Large intestine (tissue), 3 donors: Measurements from ENCODE around the gene CPEB4. TPM values are rescaled to one million over a fixed set of nuclear protein-coding genes. Genes with fewer than 3 reads are reported as not detected.

Source experiments
- DNase-seq, 2 donors: peaks; one replicate each; pipeline versions ENCODE4 v3.0.0 to v3.0.0-alpha.2; 2013
- H3K27ac ChIP-seq: one replicate; pipeline ENCODE4 v1.5.1; 2013; ENCODE audit warnings: low read length
- H3K27me3 ChIP-seq: 2 replicates; pipeline ENCODE4 v1.6.1; 2013; ENCODE audit warnings: low read length; ENCODE audit not compliant: control insufficient read depth, insufficient read depth
- H3K36me3 ChIP-seq: 2 replicates; pipeline ENCODE4 v1.6.1; 2013; ENCODE audit warnings: low read length; ENCODE audit not compliant: control insufficient read depth, insufficient read depth
- H3K4me1 ChIP-seq: one replicate; pipeline ENCODE4 v1.6.1; 2013; ENCODE audit warnings: low read length; ENCODE audit not compliant: control insufficient read depth, insufficient read depth
- H3K4me3 ChIP-seq: one replicate; pipeline ENCODE4 v1.5.1; 2013; ENCODE audit warnings: low read length
- H3K9me3 ChIP-seq: one replicate; pipeline ENCODE4 v1.6.1; 2013; ENCODE audit warnings: mild to moderate bottlenecking, low read depth, low read length, moderate library complexity; ENCODE audit not compliant: control insufficient read depth
- WGBS: methylation state at CpG from one replicate; pipeline ENCODE4 v1.1.5; 2013; ENCODE audit warnings: low lambda C conversion rate; ENCODE audit not compliant: insufficient coverage; 5-methylcytosine and 5-hydroxymethylcytosine counted together
- polyA plus RNA-seq: library from polyadenylated mRNA; unstranded; fragments of 120-200 nt; gene quantifications from one replicate; pipeline ENCODE4 v1.2.1, GENCODE V29; 2013

CPEB4 gene
- polyA plus RNA-seq, 1 donor, result 46.6 TPM

GRCh38 chr5:173945160-173945559, 57.0 kb downstream of the CPEB4 start:
- no CpG with 5 or more reads among the region's 2 CpGs for WGBS
- Histone ChIP-seq H3K27me3 (no peaks in the 10 kb centered on the region), H3K9me3 (no peaks in the 10 kb centered on the region), H3K36me3 (peaks cover 15% of the 10 kb centered on the region), H3K27ac (peak overlapping the region; percentile 42), H3K4me3 (no peak overlapping the region), H3K4me1 (peaks cover 58% of the 10 kb centered on the region)
- no peak for DNase-seq

DNA sequence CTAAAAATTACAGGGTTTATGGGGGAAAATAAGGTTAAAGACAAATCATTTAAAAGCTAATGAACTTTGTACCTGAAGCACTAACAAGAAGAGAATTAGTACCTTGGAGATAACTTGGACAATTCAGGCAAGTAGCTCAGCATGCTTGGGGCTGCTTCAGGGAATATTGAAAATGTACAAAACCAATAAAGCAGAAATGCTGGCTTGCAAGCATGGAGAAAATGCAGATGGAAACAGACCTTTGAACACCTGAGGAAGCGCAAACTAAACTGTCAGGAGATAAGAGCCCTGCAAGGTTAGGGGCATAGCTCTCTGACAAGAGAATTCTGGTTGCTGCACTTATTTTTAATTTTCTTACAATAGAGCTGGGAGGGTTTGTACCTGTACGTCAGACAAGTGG, 58.2 kb downstream of the CPEB4 start:
- Histone ChIP-seq H3K9me3 (no peaks in the 10 kb centered on the region), H3K27ac (peak overlapping the region; percentile 85), H3K27me3 (no peaks in the 10 kb centered on the region), H3K4me1 (peaks cover 58% of the 10 kb centered on the region), H3K4me3 (no peak overlapping the region), H3K36me3 (peaks cover 22% of the 10 kb centered on the region)
- peak; percentile 67 to 89 for DNase-seq
- no CpG with 5 or more reads among the region's 2 CpGs for WGBS

DNA sequence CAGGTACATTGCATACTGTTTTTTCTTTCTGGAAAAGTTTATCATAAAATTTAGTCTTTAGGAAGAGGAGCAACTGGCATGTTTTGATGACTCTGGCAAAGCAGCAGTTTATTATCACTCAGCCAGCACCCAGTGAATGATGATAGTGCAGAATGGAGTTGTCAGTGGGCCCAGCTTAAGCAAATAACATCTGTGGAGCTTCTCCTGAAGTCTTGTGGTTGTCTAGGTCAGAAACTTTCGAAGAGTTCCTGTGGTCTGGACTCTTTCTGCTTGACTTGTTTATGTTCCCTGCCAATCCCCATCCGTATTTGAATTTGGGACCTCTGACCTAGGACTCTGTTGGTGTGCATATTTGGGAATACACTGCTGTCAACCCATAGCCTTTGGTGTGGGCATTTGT, 62.7 kb downstream of the CPEB4 start:
- WGBS, result no CpG with 5 or more reads among the region's 2 CpGs
- H3K27me3 ChIP-seq, result no peaks in the 10 kb centered on the region
- H3K36me3 ChIP-seq, result peaks cover 47% of the 10 kb centered on the region
- H3K9me3 ChIP-seq, result no peaks in the 10 kb centered on the region
- H3K4me3 ChIP-seq, result no peak overlapping the region
- no peak for DNase-seq
- peaks cover 38% of the 10 kb centered on the region for H3K4me1 ChIP-seq
- no peak overlapping the region for H3K27ac ChIP-seq

DNA sequence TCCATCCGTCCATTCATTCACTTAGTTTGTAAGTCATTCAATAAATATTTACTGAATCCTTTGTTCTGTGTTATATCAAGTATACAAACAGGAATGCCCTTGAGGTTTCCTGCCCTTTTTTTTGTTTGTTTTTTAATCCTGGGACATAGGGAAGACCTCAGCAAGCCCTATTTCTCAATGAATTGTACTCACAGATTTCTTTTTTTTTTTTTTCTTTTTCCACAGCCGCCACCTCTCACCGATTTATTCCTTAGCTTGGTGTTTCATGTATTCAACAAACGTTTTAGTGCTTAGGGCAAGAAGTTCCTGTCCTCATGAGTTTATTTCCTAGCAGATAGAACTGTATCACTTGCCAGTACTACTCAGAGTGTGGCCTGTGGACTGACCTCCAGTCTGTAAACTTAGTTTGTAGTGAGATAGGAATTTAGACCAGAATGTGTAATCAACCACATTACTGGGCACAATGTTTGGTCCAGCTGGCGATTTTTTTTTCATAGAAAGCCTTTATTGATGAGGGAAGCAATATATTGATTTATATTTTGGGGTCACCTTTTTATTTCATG, 65.5 kb downstream of the CPEB4 start:
- Histone ChIP-seq H3K36me3 (peaks cover 48% of the 10 kb centered on the region), H3K27me3 (no peaks in the 10 kb centered on the region), H3K4me3 (no peak overlapping the region), H3K27ac (peak overlapping the region; percentile 60), H3K9me3 (no peaks in the 10 kb centered on the region), H3K4me1 (peaks cover 28% of the 10 kb centered on the region)
- DNase-seq, result peak in 1 of 2 donors; percentile 17
- 88% methylated on average over 1 of the region's 5 CpGs for WGBS

DNA sequence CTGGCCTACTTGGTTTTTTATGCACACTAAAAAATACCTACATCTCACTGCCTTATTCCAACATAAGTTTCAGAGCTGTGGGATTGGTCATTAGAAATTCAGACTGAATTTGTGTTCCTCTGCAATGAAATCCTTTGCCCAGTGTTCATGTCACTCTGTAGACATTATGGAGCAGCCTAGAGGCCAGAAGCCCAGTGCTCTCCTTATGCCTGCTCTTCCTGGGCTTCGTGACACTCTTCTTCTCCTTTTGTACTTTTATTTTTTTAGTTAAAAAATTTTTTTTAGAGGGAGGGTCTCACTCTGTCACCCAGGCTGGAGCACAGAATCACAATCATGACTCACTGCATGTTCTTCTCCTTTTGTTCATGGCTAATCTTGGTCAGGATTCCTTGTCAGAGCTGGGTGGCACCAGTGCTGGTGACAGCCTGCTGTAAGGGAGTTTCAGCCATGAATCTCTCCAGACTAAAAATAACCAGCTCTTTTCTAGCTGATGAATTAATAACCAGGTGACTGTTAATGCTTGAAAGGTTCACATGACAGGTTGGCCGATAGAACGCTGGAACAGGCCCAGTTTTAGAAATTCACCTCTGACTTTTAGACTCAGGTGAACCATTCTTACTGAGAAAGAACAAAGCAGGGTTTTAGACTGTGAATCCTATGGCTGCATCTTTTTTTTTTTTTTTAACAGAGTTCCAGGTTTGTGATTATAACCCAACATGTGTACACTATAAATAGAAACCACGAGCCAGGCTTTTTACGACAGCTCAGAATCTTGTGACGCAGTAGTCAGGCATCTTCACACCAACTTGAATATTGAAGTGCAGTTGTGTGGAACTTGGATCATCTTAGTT, 66.7 kb downstream of the CPEB4 start:
- H3K4me3 ChIP-seq, result no peak overlapping the region
- no peaks in the 10 kb centered on the region for H3K9me3 ChIP-seq
- DNase-seq, result peak; percentile 76 to 84
- WGBS, result no CpG with 5 or more reads among the region's 6 CpGs
- H3K36me3 ChIP-seq, result peaks cover 45% of the 10 kb centered on the region
- H3K4me1 ChIP-seq, result peaks cover 28% of the 10 kb centered on the region
- H3K27me3 ChIP-seq, result no peaks in the 10 kb centered on the region
- peak overlapping the region; percentile 60 for H3K27ac ChIP-seq

GRCh38 chr5:173960986-173961385, 72.8 kb downstream of the CPEB4 start:
- Histone ChIP-seq H3K27ac (no peak overlapping the region), H3K4me1 (peaks cover 9% of the 10 kb centered on the region), H3K27me3 (no peaks in the 10 kb centered on the region), H3K9me3 (no peaks in the 10 kb centered on the region), H3K4me3 (no peak overlapping the region), H3K36me3 (peaks cover 9% of the 10 kb centered on the region)
- no CpG with 5 or more reads among the region's 2 CpGs for WGBS
- no peak for DNase-seq

GRCh38 chr5:173961418-173961817, 73.3 kb downstream of the CPEB4 start:
- no peaks in the 10 kb centered on the region for H3K9me3 ChIP-seq
- peaks cover 7% of the 10 kb centered on the region for H3K4me1 ChIP-seq
- peaks cover 7% of the 10 kb centered on the region for H3K36me3 ChIP-seq
- DNase-seq, result no peak
- no peak overlapping the region for H3K4me3 ChIP-seq
- WGBS, result 50% methylated on average over 1 of the region's 1 CpG
- no peaks in the 10 kb centered on the region for H3K27me3 ChIP-seq
- no peak overlapping the region for H3K27ac ChIP-seq

- H3K27ac ChIP-seq, result no peak overlapping the region
- peaks cover 7% of the 10 kb centered on the region for H3K36me3 ChIP-seq
- no peaks in the 10 kb centered on the region for H3K9me3 ChIP-seq
- 100% methylated on average over 1 of the region's 3 CpGs for WGBS
- peaks cover 5% of the 10 kb centered on the region for H3K4me1 ChIP-seq
- no peak for DNase-seq
- no peaks in the 10 kb centered on the region for H3K27me3 ChIP-seq
- H3K4me3 ChIP-seq, result no peak overlapping the region
These were observed 74.4 kb downstream of the CPEB4 start for GRCh38 chr5:173962436-173962972.

DNA sequence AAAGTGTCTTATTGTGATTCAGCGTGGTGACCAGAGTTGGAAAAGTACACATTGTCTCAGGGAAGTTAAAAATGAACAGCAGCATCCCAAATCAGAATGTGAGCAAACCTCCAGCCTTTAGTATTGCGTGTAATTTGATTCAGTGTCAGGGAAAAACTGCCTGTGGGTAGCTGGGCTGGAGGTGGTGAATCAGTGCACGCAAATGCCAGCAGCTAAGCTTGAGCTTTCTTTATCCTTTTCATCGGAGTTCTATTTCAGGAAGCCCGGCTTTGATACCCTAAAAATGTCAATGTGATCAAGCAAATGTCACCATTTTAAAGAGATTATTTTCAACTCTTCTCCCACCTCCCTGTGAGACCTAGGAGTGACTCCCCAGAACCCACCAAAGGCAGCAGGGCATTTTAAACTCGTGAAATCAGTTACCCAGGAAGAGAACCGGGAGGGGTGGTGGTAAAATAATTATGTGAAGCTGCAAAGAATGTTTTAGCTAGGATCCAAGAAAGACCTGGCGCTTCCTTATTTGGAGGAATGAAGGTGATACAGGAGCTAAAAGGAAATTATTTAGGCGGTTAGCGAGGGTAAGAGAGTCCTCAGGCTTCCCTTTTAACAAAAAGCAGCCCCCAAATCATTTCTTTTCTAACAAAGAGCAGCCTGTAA, 75.2 kb downstream of the CPEB4 start:
- Histone ChIP-seq H3K36me3 (peaks cover 3% of the 10 kb centered on the region), H3K9me3 (no peaks in the 10 kb centered on the region), H3K4me3 (no peak overlapping the region), H3K27ac (no peak overlapping the region), H3K4me1 (no peaks in the 10 kb centered on the region), H3K27me3 (no peaks in the 10 kb centered on the region)
- DNase-seq, result no peak
- 47% methylated on average over 3 of the region's 10 CpGs for WGBS

- Histone ChIP-seq H3K9me3 (no peaks in the 10 kb centered on the region), H3K27ac (no peak overlapping the region), H3K4me1 (no peaks in the 10 kb centered on the region), H3K4me3 (no peak overlapping the region), H3K27me3 (no peaks in the 10 kb centered on the region), H3K36me3 (peaks cover 3% of the 10 kb centered on the region)
- no peak for DNase-seq
- no CpG with 5 or more reads among the region's 19 CpGs for WGBS
These were observed 75.8 kb downstream of the CPEB4 start for GRCh38 chr5:173963867-173964441.
